Central memory CD8-positive, alpha-beta T cell (primary cell): ENCODE measurements around the gene OR5D14.

Experiments used
- ATAC-seq: fragments of 150-1000 bp; cut with Tn5 transposase; replicated peaks from 2 replicates; pipeline ENCODE4 v1.10.0; 2022; ENCODE audit warnings: mild to moderate bottlenecking, moderate FRiP score, moderate number of reproducible peaks; ENCODE audit not compliant: poor library complexity, severe bottlenecking; ENCODE audit errors: extremely low read depth
- DNase-seq, 2 donors: peaks; one replicate each; pipeline ENCODE4 v3.0.0; 2021; ENCODE audit warnings: low spot score in 2 of 2
- H3K27ac Mint-ChIP-seq: one replicate; pipeline ENCODE4 v1.8.0; 2022; ENCODE audit warnings: low read depth, mild to moderate bottlenecking, moderate library complexity, mixed read lengths
- H3K27me3 Mint-ChIP-seq: one replicate; pipeline ENCODE4 v1.8.0; 2022; ENCODE audit warnings: mixed read lengths
- H3K36me3 Mint-ChIP-seq: one replicate; pipeline ENCODE4 v1.8.0; 2022; ENCODE audit warnings: mild to moderate bottlenecking, moderate library complexity, mixed read lengths; ENCODE audit not compliant: insufficient read depth
- H3K4me1 Mint-ChIP-seq: one replicate; pipeline ENCODE4 v1.8.0; 2022; ENCODE audit warnings: mixed read lengths
- H3K4me3 Mint-ChIP-seq: one replicate; pipeline ENCODE4 v1.8.0; 2022; ENCODE audit warnings: mild to moderate bottlenecking, moderate library complexity, mixed read lengths
- H3K9me3 Mint-ChIP-seq: one replicate; pipeline ENCODE4 v1.8.0; 2022; ENCODE audit warnings: mixed read lengths

The OR5D14 gene

DNA sequence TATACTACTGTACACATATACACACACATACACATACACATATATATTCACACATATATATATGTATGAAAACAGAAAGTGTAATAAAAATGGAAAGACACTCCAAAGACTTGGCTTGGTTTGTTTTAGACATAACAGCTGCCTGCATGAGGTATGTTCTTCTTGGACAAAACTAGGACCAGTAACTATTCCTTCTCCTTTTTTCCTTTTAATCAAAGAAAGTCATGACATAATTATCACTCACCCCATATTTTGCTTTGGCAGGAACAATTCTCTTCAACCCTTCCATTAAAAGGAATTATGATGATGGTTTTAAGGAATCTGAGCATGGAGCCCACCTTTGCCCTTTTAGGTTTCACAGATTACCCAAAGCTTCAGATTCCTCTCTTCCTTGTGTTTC lies at the start of gene OR5D14:
OR5D14 (plus strand) TSS at position 301 of the 400 bp plus-strand sequence; CDS start at position 301, 0 bp downstream.
- peaks cover 13% of the 10 kb centered on the region for H3K9me3 Mint-ChIP-seq
- no peak within 1 kb of the TSS for H3K4me3 Mint-ChIP-seq
- no peaks in the 10 kb centered on the region for H3K27me3 Mint-ChIP-seq
- H3K27ac Mint-ChIP-seq = no peak within 1 kb of the TSS
- no peaks in the 10 kb centered on the region for H3K36me3 Mint-ChIP-seq
- DNase-seq (no peak), ATAC-seq (no peak)
- H3K4me1 Mint-ChIP-seq = no peaks in the 10 kb centered on the region

DNA sequence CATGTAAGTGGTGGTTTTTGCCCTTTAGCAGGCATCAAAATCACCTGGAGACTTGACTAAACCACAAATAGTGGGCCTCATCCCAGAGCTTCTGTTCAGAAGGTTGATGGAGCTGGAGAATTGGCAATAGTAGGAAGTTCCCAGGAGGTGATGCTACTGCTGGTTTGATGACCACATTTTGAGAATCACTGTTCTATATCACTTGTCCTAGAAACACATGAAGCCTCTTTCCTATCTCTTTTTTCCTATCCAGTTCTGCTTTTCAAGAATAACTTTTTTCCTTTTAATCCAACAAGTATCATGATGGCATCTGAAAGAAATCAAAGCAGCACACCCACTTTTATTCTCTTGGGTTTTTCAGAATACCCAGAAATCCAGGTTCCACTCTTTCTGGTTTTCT lies 22.2 kb upstream of the OR5D14 start, which contains the start of gene OR5D13:
OR5D13 (plus strand) TSS at position 301 of the 400 bp plus-strand sequence; CDS start at position 301, 0 bp downstream.
- DNase-seq (no peak), ATAC-seq (no peak)
- H3K4me3 Mint-ChIP-seq = no peak within 1 kb of the TSS
- peaks cover 11% of the 10 kb centered on the region for H3K9me3 Mint-ChIP-seq
- H3K27me3 Mint-ChIP-seq = no peaks in the 10 kb centered on the region
- H3K4me1 Mint-ChIP-seq = no peaks in the 10 kb centered on the region
- H3K27ac Mint-ChIP-seq = no peak within 1 kb of the TSS
- no peaks in the 10 kb centered on the region for H3K36me3 Mint-ChIP-seq

DNA sequence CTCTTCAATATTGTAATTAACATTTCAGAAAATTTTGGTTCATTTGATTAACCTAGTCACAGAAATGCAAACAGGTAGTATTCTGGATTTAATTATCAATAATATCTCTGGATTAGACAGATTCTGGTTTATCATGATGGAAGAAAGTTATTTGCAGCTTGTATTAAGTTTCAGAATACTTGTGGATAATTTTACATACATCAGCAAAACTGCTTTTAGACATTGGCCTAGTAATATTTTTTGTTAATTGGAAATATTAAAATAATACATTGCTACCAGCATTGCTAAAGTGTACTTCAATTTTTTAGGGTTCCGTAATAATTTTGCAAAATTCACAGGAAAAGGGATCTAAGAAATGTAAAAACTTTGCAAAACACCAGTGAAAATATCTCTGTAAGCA lies 3.8 kb upstream of the OR5D14 start:
- Mint-ChIP-seq H3K4me3 (no peak overlapping the region), H3K36me3 (no peaks in the 10 kb centered on the region), H3K27me3 (no peaks in the 10 kb centered on the region), H3K4me1 (no peaks in the 10 kb centered on the region), H3K27ac (no peak overlapping the region), H3K9me3 (peaks cover 20% of the 10 kb centered on the region)
- DNase-seq (no peak), ATAC-seq (no peak)

- Mint-ChIP-seq H3K4me3 (no peak overlapping the region), H3K27me3 (no peaks in the 10 kb centered on the region), H3K4me1 (no peaks in the 10 kb centered on the region), H3K9me3 (peaks cover 8% of the 10 kb centered on the region), H3K27ac (no peak overlapping the region), H3K36me3 (no peaks in the 10 kb centered on the region)
- DNase-seq (no peak), ATAC-seq (no peak)
Observed at GRCh38 chr11:55793321-55793720, 2.0 kb upstream of the OR5D14 start.

DNA sequence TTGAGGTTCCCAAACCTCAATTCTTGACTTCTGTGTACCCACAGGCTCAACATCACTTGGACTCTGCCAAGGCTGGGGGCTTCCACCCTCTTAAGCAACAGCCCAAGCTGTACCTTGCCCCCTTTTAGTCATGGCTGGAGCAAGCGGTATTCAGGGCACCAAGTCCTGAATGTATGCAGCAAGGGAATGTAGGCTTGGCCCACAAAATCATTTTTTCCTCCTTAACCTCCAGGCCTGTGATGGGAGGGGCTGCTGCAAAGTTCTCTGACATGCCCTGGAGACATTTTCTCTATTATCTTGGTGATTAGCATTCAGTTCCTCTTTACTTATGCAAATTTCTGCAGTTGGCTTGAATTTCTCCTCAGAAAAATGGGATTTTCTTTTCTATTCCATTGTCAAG lies 10.9 kb downstream of the OR5D14 start:
- H3K27ac Mint-ChIP-seq = no peak overlapping the region
- ATAC-seq = no peak
- no peaks in the 10 kb centered on the region for H3K27me3 Mint-ChIP-seq
- peaks cover 1% of the 10 kb centered on the region for H3K36me3 Mint-ChIP-seq
- no peak for DNase-seq
- no peak overlapping the region for H3K4me3 Mint-ChIP-seq
- peaks cover 18% of the 10 kb centered on the region for H3K9me3 Mint-ChIP-seq
- no peaks in the 10 kb centered on the region for H3K4me1 Mint-ChIP-seq

GRCh38 chr11:55811067-55811466 lies 15.7 kb downstream of the OR5D14 start, which contains the start of gene OR5L1:
TSS of gene OR5L1 (plus strand) at chr11:55811367. CDS start at chr11:55811467, 100 bp downstream.
- Mint-ChIP-seq H3K4me3 (no peak within 1 kb of the TSS), H3K4me1 (no peaks in the 10 kb centered on the region), H3K36me3 (no peaks in the 10 kb centered on the region), H3K9me3 (peaks cover 22% of the 10 kb centered on the region), H3K27ac (no peak within 1 kb of the TSS), H3K27me3 (no peaks in the 10 kb centered on the region)
- ATAC-seq (no peak), DNase-seq (no peak)

- Mint-ChIP-seq H3K9me3 (peaks cover 27% of the 10 kb centered on the region), H3K27me3 (no peaks in the 10 kb centered on the region), H3K4me3 (no peak within 1 kb of the TSS), H3K4me1 (no peaks in the 10 kb centered on the region), H3K36me3 (no peaks in the 10 kb centered on the region), H3K27ac (no peak within 1 kb of the TSS)
- DNase-seq (no peak), ATAC-seq (no peak)
Observed at GRCh38 chr11:55819330-55819729, 24.0 kb downstream of the OR5D14 start, which contains the start of gene OR5D18. TSS of gene OR5D18 (plus strand) at chr11:55819630. CDS start at chr11:55819630, 0 bp downstream.

GRCh38 chr11:55826919-55827318 lies 31.6 kb downstream of the OR5D14 start, which contains the start of gene OR5L2:
TSS of gene OR5L2 (plus strand) at chr11:55827219. CDS start at chr11:55827219, 0 bp downstream.
- H3K4me1 Mint-ChIP-seq = no peaks in the 10 kb centered on the region

GRCh38 chr11:55838452-55838851 lies 43.1 kb downstream of the OR5D14 start, which contains the start of gene OR5D16:
TSS of gene OR5D16 (plus strand) at chr11:55838752. CDS start at chr11:55838752, 0 bp downstream.
- Mint-ChIP-seq H3K9me3 (peaks cover 25% of the 10 kb centered on the region), H3K27ac (no peak within 1 kb of the TSS), H3K36me3 (no peaks in the 10 kb centered on the region), H3K4me1 (no peaks in the 10 kb centered on the region), H3K4me3 (no peak within 1 kb of the TSS), H3K27me3 (no peaks in the 10 kb centered on the region)
- DNase-seq (no peak), ATAC-seq (no peak)

More at GRCh38 chr11:55826919-55827318, 31.6 kb downstream of the OR5D14 start, which contains the start of gene OR5L2:
- ATAC-seq (no peak), DNase-seq (no peak)
- H3K4me3 Mint-ChIP-seq = no peak within 1 kb of the TSS
- H3K27ac Mint-ChIP-seq = no peak within 1 kb of the TSS
- peaks cover 19% of the 10 kb centered on the region for H3K9me3 Mint-ChIP-seq
- H3K36me3 Mint-ChIP-seq = no peaks in the 10 kb centered on the region
- no peaks in the 10 kb centered on the region for H3K27me3 Mint-ChIP-seq
